Measurements from ENCODE around the gene CBX2. TPM values are rescaled to one million over a fixed set of nuclear protein-coding genes. Genes with fewer than 3 reads are reported as not detected.

Gene CBX2
- total RNA-seq, 1 experiment from 2014 or later, result 28.3 TPM

- Histone ChIP-seq H2AFZ (ENCODE audit: low read depth, low read length, poor library complexity, severe bottlenecking) (no peak overlapping the region), H3K4me3 (replicated peaks in 1 of 2; ENCODE audit: low read depth in 1 of 2, low read length in 2 of 2) (no peak overlapping the region), H4K20me1 (ENCODE audit: insufficient read depth) (no peaks in the 10 kb centered on the region), H3K79me2 (ENCODE audit: insufficient read depth, low read length) (no peaks in the 10 kb centered on the region), H3K9me2 (ENCODE audit: insufficient read depth) (no peaks in the 10 kb centered on the region), H3K36me3 (ENCODE audit: control insufficient read depth in 1 of 2, insufficient read depth in 2 of 2, low read length in 2 of 2) (no peaks in the 10 kb centered on the region), H3K9me3 (ENCODE audit: control insufficient read depth in 1 of 2, insufficient read depth in 1 of 2, low read depth in 1 of 2, low read length in 2 of 2) (no peaks in the 10 kb centered on the region), H3K4me2 (ENCODE audit: low read length) (0 out of 2 replicates have a peak overlapping the region, but pooled peaks have one; percentile 9), H3K9ac (ENCODE audit: low read length) (no peak overlapping the region), H3K4me1 (ENCODE audit: control insufficient read depth in 1 of 2, insufficient read depth in 2 of 2, low read length in 2 of 2) (peaks cover 10 to 25% of the 10 kb centered on the region in 2 experiments; a peak in 3 of 4 replicates), H3K27me3 (ENCODE audit: insufficient read depth, low read length) (no peaks in the 10 kb centered on the region), H3K27ac (ENCODE audit: low read depth, low read length) (no peak overlapping the region)
- RAD21 ChIA-PET (ENCODE audit: low non-redundant PET in 1 of 2, low total read pairs in 2 of 2, uncharacterized antibody in 2 of 2, unreplicated experiment in 2 of 2), result no interaction called here
- DNase-seq (ENCODE audit: low read depth, low spot score) (no peak), ATAC-seq (no peak)
- TF ChIP-seq SIN3A (IDR thresholded peaks at IDR 0.05; ENCODE audit: low read depth), result no peak
- no peak for TF ChIP-seq EGR1 (IDR thresholded peaks at IDR 0.05; ENCODE audit: low read depth)
- TF ChIP-seq MAX (IDR thresholded peaks at IDR 0.05), result 0 out of 2 replicates have a peak, but pooled peaks have one; percentile 21
- TF ChIP-seq JUND (IDR thresholded peaks at IDR 0.05), result no peak
- POLR2A ChIA-PET, result interaction anchor here (1.4 kb wide), 1 partner anchor 86 kb away, joined by 3 read pairs; no protein-coding TSS in a partner anchor
- intact Hi-C loops (cut with micrococcal nuclease), result no loop called here
- no TSS peak for BruUV-seq (replicated peaks)
- CTCF ChIA-PET, result interaction anchor here (4.9 kb wide), 1 partner anchor 10 kb away, joined by 31 read pairs; no protein-coding TSS in a partner anchor
Observed at GRCh38 chr17:79750650-79751545, 27.1 kb upstream of the CBX2 start.

GRCh38 chr17:79752175-79752574 lies 25.8 kb upstream of the CBX2 start:
- no peaks in the 10 kb centered on the region for H3K9me2 ChIP-seq (ENCODE audit: insufficient read depth)
- no peak overlapping the region for H3K9ac ChIP-seq (ENCODE audit: low read length)
- ChIA-PET RAD21 (ENCODE audit: low non-redundant PET in 1 of 2, low total read pairs in 2 of 2, uncharacterized antibody in 2 of 2, unreplicated experiment in 2 of 2) (no interaction called here), POLR2A (interaction anchor here (1.4 kb wide), 1 partner anchor 84 kb away, joined by 3 read pairs; no protein-coding TSS in a partner anchor), CTCF (interaction anchor here (0.7 to 4.9 kb wide), 2 partner anchors 11 to 24 kb away, joined by 3 to 31 read pairs; no protein-coding TSS in a partner anchor)
- H4K20me1 ChIP-seq (ENCODE audit: insufficient read depth), result no peaks in the 10 kb centered on the region
- H3K4me1 ChIP-seq (ENCODE audit: control insufficient read depth in 1 of 2, insufficient read depth in 2 of 2, low read length in 2 of 2), result peaks cover 5 to 16% of the 10 kb centered on the region in 2 experiments; a peak in 3 of 4 replicates
- no peak overlapping the region for H3K27ac ChIP-seq (ENCODE audit: low read depth, low read length)
- H3K36me3 ChIP-seq (ENCODE audit: control insufficient read depth in 1 of 2, insufficient read depth in 2 of 2, low read length in 2 of 2), result no peaks in the 10 kb centered on the region
- no peaks in the 10 kb centered on the region for H3K9me3 ChIP-seq (ENCODE audit: control insufficient read depth in 1 of 2, insufficient read depth in 1 of 2, low read depth in 1 of 2, low read length in 2 of 2)
- no peak overlapping the region for H3K4me3 ChIP-seq (replicated peaks in 1 of 2; ENCODE audit: low read depth in 1 of 2, low read length in 2 of 2)
- no peaks in the 10 kb centered on the region for H3K27me3 ChIP-seq (ENCODE audit: insufficient read depth, low read length)
- no TSS peak for BruUV-seq (replicated peaks)
- H3K4me2 ChIP-seq (ENCODE audit: low read length), result no peak overlapping the region
- intact Hi-C loops (cut with micrococcal nuclease), result no loop called here
- ATAC-seq (no peak), DNase-seq (ENCODE audit: low read depth, low spot score) (no peak)
- no peaks in the 10 kb centered on the region for H3K79me2 ChIP-seq (ENCODE audit: insufficient read depth, low read length)
- no peak overlapping the region for H2AFZ ChIP-seq (ENCODE audit: low read depth, low read length, poor library complexity, severe bottlenecking)
- TF ChIP-seq RAD21 (IDR thresholded peaks at IDR 0.05; ENCODE audit: low read depth) (no peak), CBX3 (IDR thresholded peaks at IDR 0.05; ENCODE audit: low read depth) (no peak), SRF (IDR thresholded peaks at IDR 0.05; ENCODE audit: low read depth) (no peak), SP1 (IDR thresholded peaks at IDR 0.05; ENCODE audit: low read depth) (no peak), EZH2phosphoT487 (IDR thresholded peaks at IDR 0.05; ENCODE audit: borderline replicate concordance) (no peak), ELF1 (IDR thresholded peaks at IDR 0.05; ENCODE audit: borderline replicate concordance, low read depth) (no peak), POLR2A (IDR thresholded peaks at IDR 0.05; ENCODE audit: borderline replicate concordance, extremely low read depth, insufficient read depth, insufficient read length) (no peak), TCF7L2 (IDR thresholded peaks at IDR 0.05; ENCODE audit: borderline replicate concordance, extremely low read depth, insufficient read depth, insufficient read length) (no peak), SIN3A (IDR thresholded peaks at IDR 0.05; ENCODE audit: low read depth) (no peak)
- TF ChIP-seq, protein P1, sequence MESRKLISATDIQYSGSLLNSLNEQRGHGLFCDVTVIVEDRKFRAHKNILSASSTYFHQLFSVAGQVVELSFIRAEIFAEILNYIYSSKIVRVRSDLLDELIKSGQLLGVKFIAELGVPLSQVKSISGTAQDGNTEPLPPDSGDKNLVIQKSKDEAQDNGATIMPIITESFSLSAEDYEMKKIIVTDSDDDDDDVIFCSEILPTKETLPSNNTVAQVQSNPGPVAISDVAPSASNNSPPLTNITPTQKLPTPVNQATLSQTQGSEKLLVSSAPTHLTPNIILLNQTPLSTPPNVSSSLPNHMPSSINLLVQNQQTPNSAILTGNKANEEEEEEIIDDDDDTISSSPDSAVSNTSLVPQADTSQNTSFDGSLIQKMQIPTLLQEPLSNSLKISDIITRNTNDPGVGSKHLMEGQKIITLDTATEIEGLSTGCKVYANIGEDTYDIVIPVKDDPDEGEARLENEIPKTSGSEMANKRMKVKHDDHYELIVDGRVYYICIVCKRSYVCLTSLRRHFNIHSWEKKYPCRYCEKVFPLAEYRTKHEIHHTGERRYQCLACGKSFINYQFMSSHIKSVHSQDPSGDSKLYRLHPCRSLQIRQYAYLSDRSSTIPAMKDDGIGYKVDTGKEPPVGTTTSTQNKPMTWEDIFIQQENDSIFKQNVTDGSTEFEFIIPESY (IDR thresholded peaks at IDR 0.05; ENCODE audit: extremely low read depth, insufficient replicate concordance, low read length), result no peak
- TF ChIP-seq, protein P2, sequence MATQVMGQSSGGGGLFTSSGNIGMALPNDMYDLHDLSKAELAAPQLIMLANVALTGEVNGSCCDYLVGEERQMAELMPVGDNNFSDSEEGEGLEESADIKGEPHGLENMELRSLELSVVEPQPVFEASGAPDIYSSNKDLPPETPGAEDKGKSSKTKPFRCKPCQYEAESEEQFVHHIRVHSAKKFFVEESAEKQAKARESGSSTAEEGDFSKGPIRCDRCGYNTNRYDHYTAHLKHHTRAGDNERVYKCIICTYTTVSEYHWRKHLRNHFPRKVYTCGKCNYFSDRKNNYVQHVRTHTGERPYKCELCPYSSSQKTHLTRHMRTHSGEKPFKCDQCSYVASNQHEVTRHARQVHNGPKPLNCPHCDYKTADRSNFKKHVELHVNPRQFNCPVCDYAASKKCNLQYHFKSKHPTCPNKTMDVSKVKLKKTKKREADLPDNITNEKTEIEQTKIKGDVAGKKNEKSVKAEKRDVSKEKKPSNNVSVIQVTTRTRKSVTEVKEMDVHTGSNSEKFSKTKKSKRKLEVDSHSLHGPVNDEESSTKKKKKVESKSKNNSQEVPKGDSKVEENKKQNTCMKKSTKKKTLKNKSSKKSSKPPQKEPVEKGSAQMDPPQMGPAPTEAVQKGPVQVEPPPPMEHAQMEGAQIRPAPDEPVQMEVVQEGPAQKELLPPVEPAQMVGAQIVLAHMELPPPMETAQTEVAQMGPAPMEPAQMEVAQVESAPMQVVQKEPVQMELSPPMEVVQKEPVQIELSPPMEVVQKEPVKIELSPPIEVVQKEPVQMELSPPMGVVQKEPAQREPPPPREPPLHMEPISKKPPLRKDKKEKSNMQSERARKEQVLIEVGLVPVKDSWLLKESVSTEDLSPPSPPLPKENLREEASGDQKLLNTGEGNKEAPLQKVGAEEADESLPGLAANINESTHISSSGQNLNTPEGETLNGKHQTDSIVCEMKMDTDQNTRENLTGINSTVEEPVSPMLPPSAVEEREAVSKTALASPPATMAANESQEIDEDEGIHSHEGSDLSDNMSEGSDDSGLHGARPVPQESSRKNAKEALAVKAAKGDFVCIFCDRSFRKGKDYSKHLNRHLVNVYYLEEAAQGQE (IDR thresholded peaks at IDR 0.05; ENCODE audit: low read depth), result no peak
